Neuronal stem cell (in vitro differentiated cells): Measurements from ENCODE around the gene SSX2IP.

ENCODE experiments used
- DNase-seq: peaks from one replicate; pipeline ENCODE4 v3.0.0-alpha.2; 2013; ENCODE audit warnings: low spot score
- H2AFZ ChIP-seq: one replicate; pipeline ENCODE4 v1.6.1; 2013; ENCODE audit warnings: mild to moderate bottlenecking, low read length, inconsistent platforms
- H2AK5ac ChIP-seq: 2 replicates; pipeline ENCODE4 v1.6.1; 2013; ENCODE audit warnings: low read depth, mild to moderate bottlenecking, inconsistent platforms, low read length, moderate library complexity, mixed read lengths
- H2BK120ac ChIP-seq: 2 replicates; pipeline ENCODE4 v1.6.1; 2013; ENCODE audit warnings: low read depth, mild to moderate bottlenecking, inconsistent platforms, low read length, moderate library complexity, mixed read lengths
- H2BK12ac ChIP-seq: one replicate; pipeline ENCODE4 v1.6.1; 2013; ENCODE audit warnings: low read length, inconsistent platforms
- H2BK15ac ChIP-seq: 2 replicates; pipeline ENCODE4 v1.6.1; 2013; ENCODE audit warnings: mild to moderate bottlenecking, low read length, inconsistent platforms, mixed read lengths
- H2BK5ac ChIP-seq: one replicate; pipeline ENCODE4 v1.6.1; 2013; ENCODE audit warnings: inconsistent platforms, mild to moderate bottlenecking, low read length, moderate library complexity
- H3K14ac ChIP-seq: one replicate; pipeline ENCODE4 v1.6.1; 2013; ENCODE audit warnings: low read length, inconsistent platforms
- H3K18ac ChIP-seq: 2 replicates; pipeline ENCODE4 v1.6.1; 2013; ENCODE audit warnings: low read length, inconsistent platforms
- H3K23ac ChIP-seq: 2 replicates; pipeline ENCODE4 v1.6.1; 2013; ENCODE audit warnings: low read depth, mild to moderate bottlenecking, mixed read lengths, low read length, inconsistent platforms; ENCODE audit not compliant: poor library complexity
- H3K27ac ChIP-seq: replicated peaks from 3 replicates; pipeline ENCODE4 v1.5.1; 2013; ENCODE audit warnings: low read length, inconsistent platforms
- H3K27me3 ChIP-seq, 3 experiments: 2 replicates each; pipeline ENCODE4 v1.6.1; 2013; ENCODE audit warnings: low read length in 3 of 3, mild to moderate bottlenecking in 2 of 3, inconsistent platforms in 1 of 3, low read depth in 1 of 3, mixed read lengths in 1 of 3, moderate library complexity in 1 of 3; ENCODE audit not compliant: control insufficient read depth in 3 of 3, insufficient read depth in 3 of 3
- H3K36me3 ChIP-seq, 2 donors: replicated peaks in 1 of 2; 2 replicates each; pipeline ENCODE4 v1.6.1; 2013; ENCODE audit warnings: low read length in 2 of 2; ENCODE audit not compliant: control insufficient read depth in 2 of 2, insufficient read depth in 2 of 2
- H3K4ac ChIP-seq: 2 replicates; pipeline ENCODE4 v1.6.1; 2013; ENCODE audit warnings: inconsistent platforms, mild to moderate bottlenecking, low read length, moderate library complexity
- H3K4me1 ChIP-seq, 2 donors: 1 replicate in 1 of 2; 2 replicates in 1 of 2; pipeline ENCODE4 v1.6.1; 2013; ENCODE audit warnings: low read length in 2 of 2, low read depth in 1 of 2; ENCODE audit not compliant: control insufficient read depth in 2 of 2, insufficient read depth in 1 of 2
- H3K4me2 ChIP-seq: one replicate; pipeline ENCODE4 v1.6.1; 2013; ENCODE audit warnings: mild to moderate bottlenecking, low read length, inconsistent platforms; ENCODE audit not compliant: insufficient read depth, poor library complexity, severe bottlenecking
- H3K4me3 ChIP-seq, 2 donors: 2 replicates each; pipeline ENCODE4 v1.5.1; 2013; ENCODE audit warnings: low read length in 2 of 2, mild to moderate bottlenecking in 2 of 2, inconsistent platforms in 1 of 2, moderate library complexity in 1 of 2
- H3K79me1 ChIP-seq: one replicate; pipeline ENCODE4 v1.6.1; 2013; ENCODE audit warnings: low read depth, mild to moderate bottlenecking, inconsistent platforms, low read length, moderate library complexity
- H3K9ac ChIP-seq: one replicate; pipeline ENCODE4 v1.6.1; 2013; ENCODE audit warnings: mild to moderate bottlenecking, low read depth, low read length, inconsistent platforms; ENCODE audit not compliant: poor library complexity
- H3K9me3 ChIP-seq, 2 donors: replicated peaks in 1 of 2; 2 replicates each; pipeline versions ENCODE3 to v1.6.1; 2013; ENCODE audit warnings: low read length in 2 of 2, mild to moderate bottlenecking in 2 of 2, inconsistent platforms in 1 of 2, low read depth in 1 of 2, mixed read lengths in 1 of 2, moderate library complexity in 1 of 2; ENCODE audit not compliant: control insufficient read depth in 2 of 2, insufficient read depth in 1 of 2
- H4K8ac ChIP-seq: one replicate; pipeline ENCODE4 v1.6.1; 2013; ENCODE audit warnings: low read depth, mild to moderate bottlenecking, inconsistent platforms, low read length, moderate library complexity
- H4K91ac ChIP-seq: one replicate; pipeline ENCODE4 v1.6.1; 2013; ENCODE audit warnings: low read length, low read depth, mild to moderate bottlenecking, inconsistent platforms; ENCODE audit not compliant: poor library complexity
- WGBS, 2 donors: extraction: QIAGEN DNeasy Blood & Tissue Kit; methylation state at CpG; one replicate each; pipeline ENCODE4 v1.1.7; 2013; ENCODE audit warnings: missing lambda C conversion rate in 2 of 2, mixed read lengths in 1 of 2; ENCODE audit not compliant: insufficient read length in 2 of 2, insufficient replicate concordance in 1 of 2; ENCODE audit errors: extremely low coverage in 2 of 2; 5-methylcytosine and 5-hydroxymethylcytosine counted together

The SSX2IP gene

DNA sequence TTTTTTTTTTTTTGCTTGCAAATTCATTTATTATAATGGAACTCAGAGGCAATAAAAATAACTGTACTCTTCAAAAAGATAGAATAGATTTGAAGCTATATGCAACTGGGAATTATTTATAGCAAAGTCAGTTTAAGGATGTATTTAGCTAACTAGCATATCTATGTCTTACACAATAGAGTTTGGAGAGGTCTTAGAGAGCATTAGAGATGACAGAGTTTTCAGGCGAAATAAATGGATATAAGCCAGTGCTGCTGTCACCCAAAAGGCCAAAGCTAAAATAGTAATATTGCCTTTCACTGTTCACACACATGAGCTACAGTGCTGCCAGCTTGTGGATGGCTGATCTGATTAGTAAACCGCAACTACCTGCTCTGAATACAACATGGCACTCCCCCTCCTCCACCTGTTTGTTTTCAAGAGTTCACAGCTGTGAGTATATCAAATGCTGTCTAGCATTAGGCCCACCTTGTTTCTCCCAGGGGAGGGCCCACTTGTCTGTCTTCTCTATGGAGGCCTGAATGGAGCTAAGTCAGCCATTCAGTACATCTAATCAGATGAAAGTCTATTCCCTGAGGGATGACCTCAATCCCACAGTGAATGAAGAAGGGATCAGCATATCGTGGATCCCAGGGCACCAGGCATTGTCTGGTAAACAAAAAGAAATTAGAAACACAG lies 25.2 kb upstream of the SSX2IP start:
- no peak overlapping the region for H3K18ac ChIP-seq
- H3K14ac ChIP-seq: no peak overlapping the region
- H3K4me2 ChIP-seq: no peak overlapping the region
- no CpG with 5 or more reads among the region's 3 CpGs for WGBS, 2 donors
- no peak overlapping the region for H4K8ac ChIP-seq
- no peak overlapping the region for H2BK15ac ChIP-seq
- no peaks in the 10 kb centered on the region for H3K36me3 ChIP-seq
- no peaks in the 10 kb centered on the region for H3K9me3 ChIP-seq
- H3K27ac ChIP-seq: no peak overlapping the region
- no peak overlapping the region for H2BK12ac ChIP-seq
- H2BK120ac ChIP-seq: no peak overlapping the region
- no peak overlapping the region for H2BK5ac ChIP-seq
- no peak overlapping the region for H2AFZ ChIP-seq
- H3K9ac ChIP-seq: no peak overlapping the region
- no peak overlapping the region for H3K23ac ChIP-seq
- H3K4ac ChIP-seq: no peak overlapping the region
- peak; percentile 36 for DNase-seq
- H2AK5ac ChIP-seq: no peak overlapping the region
- no peak overlapping the region for H4K91ac ChIP-seq
- H3K27me3 ChIP-seq: peaks cover 0 to 10% (median 0%) of the 10 kb centered on the region in 3 experiments
- H3K79me1 ChIP-seq: no peaks in the 10 kb centered on the region
- peaks cover 6 to 8% of the 10 kb centered on the region in 2 donors for H3K4me1 ChIP-seq
- no peak overlapping the region for H3K4me3 ChIP-seq

DNA sequence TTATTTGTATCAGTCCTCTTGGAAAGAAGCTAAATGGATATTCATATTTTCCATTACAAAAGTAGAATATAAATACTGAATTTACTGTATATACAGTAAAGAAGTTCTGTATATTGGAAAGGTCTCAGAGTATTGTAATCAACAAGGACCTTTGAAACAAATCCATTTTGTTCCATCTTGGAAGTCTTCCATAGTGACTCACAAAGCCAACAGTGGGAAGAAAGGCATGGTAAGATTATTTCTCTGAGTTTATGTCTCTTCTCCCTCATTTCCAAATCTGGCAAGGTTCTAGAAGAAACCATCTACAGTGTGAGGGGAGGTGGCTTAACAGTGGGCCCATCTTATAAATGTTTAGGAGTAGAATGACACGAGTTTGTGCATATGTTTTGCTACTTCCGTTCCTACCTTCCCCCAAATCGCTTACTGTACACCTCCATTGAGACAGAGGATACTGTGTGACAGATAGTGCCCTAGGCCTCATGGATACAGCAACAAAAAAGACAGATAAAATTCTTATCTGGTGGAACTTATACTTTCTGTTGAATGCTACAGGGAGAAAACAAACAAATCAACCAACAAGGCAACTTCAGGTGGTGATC lies 22.1 kb upstream of the SSX2IP start:
- Histone ChIP-seq H2BK120ac (no peak overlapping the region), H3K27ac (no peak overlapping the region), H3K9ac (no peak overlapping the region), H3K4me1 (peaks cover 2% of the 10 kb centered on the region in 2 donors), H3K4me2 (no peak overlapping the region), H3K14ac (no peak overlapping the region), H3K18ac (no peak overlapping the region), H3K79me1 (no peaks in the 10 kb centered on the region), H2BK15ac (no peak overlapping the region), H3K4me3 (no peak overlapping the region), H2BK12ac (no peak overlapping the region), H3K9me3 (no peaks in the 10 kb centered on the region), H3K4ac (no peak overlapping the region), H3K27me3 (peaks cover 0 to 12% (median 0%) of the 10 kb centered on the region in 3 experiments), H2BK5ac (no peak overlapping the region), H2AFZ (no peak overlapping the region), H2AK5ac (no peak overlapping the region), H3K36me3 (no peaks in the 10 kb centered on the region), H4K91ac (no peak overlapping the region), H4K8ac (no peak overlapping the region), H3K23ac (no peak overlapping the region)
- DNase-seq: no peak
- WGBS, 2 donors: no CpG with 5 or more reads among the region's 3 CpGs

DNA sequence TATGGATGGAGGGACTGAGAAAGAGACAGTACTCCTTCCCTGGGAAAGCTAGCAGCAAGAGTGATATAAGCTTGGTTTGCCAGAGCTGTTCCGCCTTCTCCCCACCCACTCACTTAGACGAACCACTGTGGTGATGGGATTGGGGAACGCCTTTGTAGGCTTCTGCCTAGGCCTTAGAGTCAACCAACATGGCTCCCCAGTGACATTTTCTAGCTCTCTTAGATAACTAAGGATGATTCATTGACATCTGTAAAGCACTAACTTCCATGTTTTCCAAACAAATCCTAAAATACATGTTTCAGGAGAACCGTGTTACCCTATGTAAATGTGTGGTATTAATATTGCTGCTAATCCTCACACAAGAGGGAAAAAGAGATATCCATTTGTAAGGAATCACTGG lies 21.6 kb upstream of the SSX2IP start:
- no peaks in the 10 kb centered on the region for H3K36me3 ChIP-seq
- H3K4me3 ChIP-seq: no peak overlapping the region
- no peak overlapping the region for H2BK5ac ChIP-seq

DNA sequence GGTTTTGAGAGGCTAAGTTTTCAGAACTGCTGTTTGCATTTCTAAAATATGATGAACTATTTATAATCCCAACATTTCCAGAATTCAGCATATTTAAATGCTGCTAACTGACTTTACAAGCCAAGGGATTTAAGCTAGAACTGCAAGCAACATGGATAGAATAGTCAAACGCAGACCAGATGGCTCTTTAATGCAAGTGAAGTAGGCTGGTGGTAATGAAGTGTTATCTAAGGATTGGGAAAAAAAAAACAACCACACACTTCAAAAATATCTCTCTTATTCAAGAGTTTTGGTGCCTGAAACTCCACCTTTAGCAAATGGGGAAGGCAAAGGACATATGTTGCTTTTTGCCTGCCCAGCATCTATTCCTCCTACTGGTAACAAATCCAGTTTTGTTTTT lies 20.9 kb upstream of the SSX2IP start:
- Histone ChIP-seq H4K91ac (no peak overlapping the region), H2BK12ac (no peak overlapping the region), H3K14ac (no peak overlapping the region), H3K4me3 (no peak overlapping the region), H3K4me1 (peaks cover 2% of the 10 kb centered on the region in 2 donors), H3K27ac (no peak overlapping the region), H3K27me3 (peaks cover 0 to 18% (median 0%) of the 10 kb centered on the region in 3 experiments), H3K18ac (no peak overlapping the region), H3K4ac (no peak overlapping the region), H3K79me1 (no peaks in the 10 kb centered on the region), H2BK120ac (no peak overlapping the region), H2BK15ac (no peak overlapping the region), H2AFZ (no peak overlapping the region), H3K9me3 (no peaks in the 10 kb centered on the region), H3K9ac (no peak overlapping the region), H3K4me2 (no peak overlapping the region), H2BK5ac (no peak overlapping the region), H2AK5ac (no peak overlapping the region), H3K23ac (no peak overlapping the region), H3K36me3 (no peaks in the 10 kb centered on the region), H4K8ac (no peak overlapping the region)
- no peak for DNase-seq
- WGBS, 2 donors: no CpG with 5 or more reads among the region's 1 CpG

More for the DNA sequence above, 21.6 kb upstream of the SSX2IP start:
- Histone ChIP-seq H3K18ac (no peak overlapping the region), H3K14ac (no peak overlapping the region), H3K27ac (no peak overlapping the region), H3K4me2 (no peak overlapping the region), H3K27me3 (peaks cover 0 to 12% (median 0%) of the 10 kb centered on the region in 3 experiments), H2AFZ (no peak overlapping the region), H4K8ac (no peak overlapping the region), H4K91ac (no peak overlapping the region), H3K79me1 (no peaks in the 10 kb centered on the region), H2BK15ac (no peak overlapping the region), H3K4me1 (peaks cover 2% of the 10 kb centered on the region in 2 donors), H3K9me3 (no peaks in the 10 kb centered on the region), H3K9ac (no peak overlapping the region), H3K23ac (no peak overlapping the region), H2AK5ac (no peak overlapping the region), H3K4ac (no peak overlapping the region), H2BK120ac (no peak overlapping the region), H2BK12ac (no peak overlapping the region)
- DNase-seq: no peak
- no CpG with 5 or more reads among the region's 4 CpGs for WGBS, 2 donors
